Activated naive CD8-positive, alpha-beta T cell treated with anti-CD3 and anti-CD28 coated beads for 36 hours (primary cell): ENCODE data around the gene SPACA6. TPM values are rescaled to one million over a fixed set of nuclear protein-coding genes. Genes with fewer than 3 reads are reported as not detected.
"Not testable (repeated sequence)": the region's sequence is repeated elsewhere in the genome, so short reads cannot be mapped to it uniquely, and the experiment has no call there.

Experiments
- DNase-seq: peaks from one replicate; pipeline ENCODE4 v3.0.0; 2021
- H3K27ac Mint-ChIP-seq: one replicate; pipeline ENCODE4 v1.8.0; 2022; ENCODE audit warnings: mild to moderate bottlenecking, moderate library complexity, mixed read lengths
- H3K27me3 Mint-ChIP-seq: one replicate; pipeline ENCODE4 v1.8.0; 2022; ENCODE audit warnings: mild to moderate bottlenecking, mixed read lengths
- H3K36me3 Mint-ChIP-seq: one replicate; pipeline ENCODE4 v1.8.0; 2021; ENCODE audit warnings: mild to moderate bottlenecking, mixed read lengths
- H3K4me1 Mint-ChIP-seq: one replicate; pipeline ENCODE4 v1.8.0; 2021; ENCODE audit warnings: mixed read lengths
- H3K4me3 Mint-ChIP-seq: one replicate; pipeline ENCODE4 v1.8.0; 2022; ENCODE audit warnings: mild to moderate bottlenecking, moderate library complexity, mixed read lengths
- H3K9me3 Mint-ChIP-seq: one replicate; pipeline ENCODE4 v1.8.0; 2022; ENCODE audit warnings: mixed read lengths
- total RNA-seq, 2 experiments: library from RNA; stranded (reverse); gene quantifications; one replicate each; pipeline ENCODE4 v1.2.3, GENCODE V29; 2021

SPACA6 gene, protein sequence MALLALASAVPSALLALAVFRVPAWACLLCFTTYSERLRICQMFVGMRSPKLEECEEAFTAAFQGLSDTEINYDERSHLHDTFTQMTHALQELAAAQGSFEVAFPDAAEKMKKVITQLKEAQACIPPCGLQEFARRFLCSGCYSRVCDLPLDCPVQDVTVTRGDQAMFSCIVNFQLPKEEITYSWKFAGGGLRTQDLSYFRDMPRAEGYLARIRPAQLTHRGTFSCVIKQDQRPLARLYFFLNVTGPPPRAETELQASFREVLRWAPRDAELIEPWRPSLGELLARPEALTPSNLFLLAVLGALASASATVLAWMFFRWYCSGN
- 1 to 10 TPM; 2.0 to 2.1 TPM for total RNA-seq

- Mint-ChIP-seq H3K9me3 (no peaks in the 10 kb centered on the region), H3K4me1 (peaks cover 12% of the 10 kb centered on the region), H3K36me3 (no peaks in the 10 kb centered on the region), H3K4me3 (no peak within 1 kb of the TSS), H3K27ac (no peak within 1 kb of the TSS), H3K27me3 (peaks cover 6% of the 10 kb centered on the region)
- no peak for DNase-seq
These were observed at the start of gene SPACA6 for GRCh38 chr19:51693260-51693659. TSS of gene SPACA6 (plus strand) at chr19:51693330. CDS start at chr19:51693527, 197 bp downstream.

DNA sequence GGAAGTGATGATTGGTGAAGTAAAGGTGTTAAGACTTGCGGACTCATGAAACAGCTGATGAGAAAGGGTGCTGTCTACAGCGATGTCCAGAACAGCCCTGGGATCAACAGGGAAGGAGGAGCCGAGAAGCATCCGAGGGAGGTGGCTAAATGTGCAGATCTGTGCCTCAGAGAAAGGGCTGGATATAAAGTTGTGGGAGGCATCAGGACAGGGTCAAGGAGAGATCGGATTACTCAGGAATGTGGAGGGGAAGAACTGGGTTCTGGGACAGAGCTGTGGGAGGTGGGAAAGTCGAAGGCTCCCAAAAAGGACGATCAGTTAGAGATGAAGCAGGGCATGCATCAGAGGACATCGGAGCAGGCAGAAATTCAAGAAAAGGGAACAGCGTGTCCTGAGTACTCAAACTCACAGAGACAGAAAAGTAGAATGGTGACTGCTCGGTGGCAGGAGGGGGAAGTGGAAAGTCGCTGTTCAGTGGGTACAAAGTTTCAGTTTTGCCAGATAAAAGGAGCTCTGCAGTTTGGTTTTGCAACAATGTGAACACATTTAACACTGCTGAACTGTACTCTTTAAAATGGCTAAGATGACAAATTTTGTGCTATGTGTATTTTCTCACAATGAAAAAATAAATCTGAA lies 48.4 kb upstream of the SPACA6 start:
- no peak for DNase-seq
- Mint-ChIP-seq H3K4me3 (peak overlapping the region; percentile 9), H3K27me3 (peaks cover 59% of the 10 kb centered on the region), H3K36me3 (no peaks in the 10 kb centered on the region), H3K4me1 (no peaks in the 10 kb centered on the region), H3K9me3 (no peaks in the 10 kb centered on the region), H3K27ac (no peak overlapping the region)

GRCh38 chr19:51646730-51647129 lies 46.4 kb upstream of the SPACA6 start, which contains the start of gene SIGLEC14:
TSS of gene SIGLEC14 (minus strand) at chr19:51646825. CDS start at chr19:51646759, 66 bp downstream.
- not testable (repeated sequence) for H3K4me1 Mint-ChIP-seq, H3K4me3 Mint-ChIP-seq, H3K36me3 Mint-ChIP-seq, H3K27ac Mint-ChIP-seq, DNase-seq, H3K9me3 Mint-ChIP-seq
- H3K27me3 Mint-ChIP-seq, result peaks cover 62% of the 10 kb centered on the region

DNA sequence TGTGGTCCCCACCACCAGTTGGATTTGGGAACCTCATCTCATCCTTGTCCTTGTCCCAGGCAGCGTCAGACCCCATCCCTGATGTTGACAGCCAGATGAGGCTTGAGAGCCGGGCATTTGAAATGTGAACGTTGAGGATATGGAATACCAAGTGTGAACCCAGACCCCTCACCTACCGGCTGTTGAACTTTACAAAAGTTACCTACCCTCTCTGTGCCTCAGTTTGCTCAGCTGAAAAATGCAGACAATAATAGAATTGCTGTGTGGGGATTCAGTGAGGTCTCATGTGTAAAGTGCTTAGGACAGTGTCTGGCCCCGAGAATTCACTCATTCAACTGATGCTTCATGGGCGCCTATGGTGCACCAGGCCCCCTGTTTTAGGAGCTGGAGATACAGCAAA lies 45.8 kb upstream of the SPACA6 start:
- Mint-ChIP-seq H3K36me3 (no peaks in the 10 kb centered on the region), H3K4me3 (no peak overlapping the region), H3K27me3 (peaks cover 61% of the 10 kb centered on the region), H3K4me1 (no peaks in the 10 kb centered on the region), H3K9me3 (no peaks in the 10 kb centered on the region), H3K27ac (no peak overlapping the region)
- DNase-seq, result no peak

DNA sequence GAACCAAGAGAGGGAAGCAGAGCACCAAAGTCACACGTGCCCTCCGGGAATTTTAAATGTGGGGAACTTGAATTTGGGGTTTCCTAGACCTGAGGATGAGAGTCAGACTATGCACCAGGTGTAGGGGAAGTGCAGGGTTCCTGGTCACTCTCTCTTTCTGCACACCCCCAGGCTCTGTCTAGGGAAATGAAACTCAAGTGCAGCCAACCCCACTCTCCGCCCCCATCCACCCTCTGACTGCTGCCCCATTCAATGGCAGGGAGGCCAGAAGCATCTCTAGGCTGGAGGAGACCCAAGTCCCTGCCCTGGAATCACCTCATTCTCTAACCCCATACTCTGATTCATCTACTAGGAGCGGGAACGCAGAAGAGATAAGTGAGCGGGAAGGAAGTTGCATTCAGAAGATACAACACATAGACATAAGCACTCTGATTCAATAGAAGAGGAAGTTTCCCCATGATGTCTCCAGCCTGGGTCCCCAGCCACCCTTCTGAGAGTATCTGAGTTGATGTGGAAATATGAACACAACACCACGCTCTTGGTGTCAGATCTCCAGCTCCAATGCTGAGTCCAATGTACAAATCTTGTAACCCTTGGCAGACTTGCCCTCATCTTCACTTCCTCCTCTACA lies 41.8 kb upstream of the SPACA6 start:
- no peak for DNase-seq
- H3K27me3 Mint-ChIP-seq, result peaks cover 62% of the 10 kb centered on the region
- H3K36me3 Mint-ChIP-seq, result no peaks in the 10 kb centered on the region
- H3K9me3 Mint-ChIP-seq, result no peaks in the 10 kb centered on the region
- no peaks in the 10 kb centered on the region for H3K4me1 Mint-ChIP-seq
- H3K27ac Mint-ChIP-seq, result no peak overlapping the region
- no peak overlapping the region for H3K4me3 Mint-ChIP-seq

GRCh38 chr19:51652266-51652665 lies 40.9 kb upstream of the SPACA6 start:
- peaks cover 62% of the 10 kb centered on the region for H3K27me3 Mint-ChIP-seq
- DNase-seq, result no peak
- no peak overlapping the region for H3K27ac Mint-ChIP-seq
- H3K36me3 Mint-ChIP-seq, result no peaks in the 10 kb centered on the region
- no peak overlapping the region for H3K4me3 Mint-ChIP-seq
- peaks cover 5% of the 10 kb centered on the region for H3K4me1 Mint-ChIP-seq
- H3K9me3 Mint-ChIP-seq, result no peaks in the 10 kb centered on the region

DNA sequence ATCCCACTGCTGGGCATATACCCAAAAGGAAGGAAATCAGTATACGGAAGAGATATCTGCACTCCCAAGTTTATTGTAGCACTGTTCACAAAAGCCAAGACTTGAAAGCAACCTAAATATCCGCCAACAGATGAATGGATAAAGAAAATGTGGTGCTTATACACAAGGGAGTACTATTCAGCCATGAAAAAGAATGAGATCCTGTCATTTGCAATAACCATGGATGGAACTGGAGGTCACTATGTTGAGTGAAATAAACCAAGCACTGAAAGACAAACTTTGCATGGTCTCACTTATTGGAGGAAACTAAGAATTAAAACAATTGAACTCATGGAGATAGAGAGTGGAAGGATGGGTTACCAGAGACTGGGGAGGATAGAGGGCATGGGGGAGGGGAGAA lies 40.0 kb upstream of the SPACA6 start:
- no peaks in the 10 kb centered on the region for H3K36me3 Mint-ChIP-seq
- H3K27me3 Mint-ChIP-seq, result peaks cover 59% of the 10 kb centered on the region
- H3K4me1 Mint-ChIP-seq, result peaks cover 5% of the 10 kb centered on the region
- H3K4me3 Mint-ChIP-seq, result no peak overlapping the region
- no peak for DNase-seq
- H3K9me3 Mint-ChIP-seq, result no peaks in the 10 kb centered on the region
- no peak overlapping the region for H3K27ac Mint-ChIP-seq

GRCh38 chr19:51654783-51655182 lies 38.3 kb upstream of the SPACA6 start:
- peaks cover 48% of the 10 kb centered on the region for H3K27me3 Mint-ChIP-seq
- H3K4me1 Mint-ChIP-seq, result peaks cover 5% of the 10 kb centered on the region
- no peak overlapping the region for H3K27ac Mint-ChIP-seq
- H3K36me3 Mint-ChIP-seq, result no peaks in the 10 kb centered on the region
- H3K4me3 Mint-ChIP-seq, result no peak overlapping the region
- H3K9me3 Mint-ChIP-seq, result no peaks in the 10 kb centered on the region
- no peak for DNase-seq

- peaks cover 1% of the 10 kb centered on the region for H3K9me3 Mint-ChIP-seq
- H3K27ac Mint-ChIP-seq, result no peak overlapping the region
- peaks cover 33% of the 10 kb centered on the region for H3K27me3 Mint-ChIP-seq
- no peak overlapping the region for H3K4me3 Mint-ChIP-seq
- no peaks in the 10 kb centered on the region for H3K36me3 Mint-ChIP-seq
- peak; percentile 66 for DNase-seq
- peaks cover 5% of the 10 kb centered on the region for H3K4me1 Mint-ChIP-seq
These were observed 32.0 kb upstream of the SPACA6 start for GRCh38 chr19:51660975-51661600.

- no peak for DNase-seq
- no peaks in the 10 kb centered on the region for H3K36me3 Mint-ChIP-seq
- H3K4me1 Mint-ChIP-seq, result no peaks in the 10 kb centered on the region
- H3K9me3 Mint-ChIP-seq, result peaks cover 1% of the 10 kb centered on the region
- no peak overlapping the region for H3K27ac Mint-ChIP-seq
- H3K4me3 Mint-ChIP-seq, result no peak overlapping the region
- peaks cover 42% of the 10 kb centered on the region for H3K27me3 Mint-ChIP-seq
These were observed 29.5 kb upstream of the SPACA6 start for GRCh38 chr19:51663650-51664049.

GRCh38 chr19:51664131-51664530 lies 29.0 kb upstream of the SPACA6 start:
- Mint-ChIP-seq H3K27ac (no peak overlapping the region), H3K4me3 (no peak overlapping the region), H3K9me3 (peaks cover 1% of the 10 kb centered on the region), H3K27me3 (peaks cover 44% of the 10 kb centered on the region), H3K4me1 (peaks cover 1% of the 10 kb centered on the region), H3K36me3 (no peaks in the 10 kb centered on the region)
- DNase-seq, result no peak

DNA sequence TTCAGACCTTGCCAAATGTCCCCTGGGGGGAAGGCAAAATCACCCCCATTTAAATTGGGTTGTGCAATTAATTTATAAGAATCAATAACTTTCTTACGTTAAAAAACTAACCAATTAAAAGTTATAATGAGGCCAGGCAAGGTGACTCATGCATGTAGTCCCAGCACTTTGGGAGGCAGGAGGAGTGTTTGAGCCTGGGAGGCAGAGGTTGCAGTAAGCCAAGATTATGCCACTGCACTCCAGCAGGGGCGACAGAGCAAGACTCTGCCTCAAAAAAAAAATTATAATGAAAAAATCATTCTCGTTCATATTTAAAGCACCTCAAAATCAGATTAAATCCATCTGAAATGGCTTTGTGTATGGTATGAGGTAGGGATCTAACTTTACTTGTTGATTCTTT lies 28.1 kb upstream of the SPACA6 start:
- peaks cover 44% of the 10 kb centered on the region for H3K27me3 Mint-ChIP-seq
- no peak for DNase-seq
- H3K4me1 Mint-ChIP-seq, result peaks cover 7% of the 10 kb centered on the region
- H3K36me3 Mint-ChIP-seq, result no peaks in the 10 kb centered on the region
- H3K27ac Mint-ChIP-seq, result no peak overlapping the region
- no peak overlapping the region for H3K4me3 Mint-ChIP-seq
- peaks cover 2% of the 10 kb centered on the region for H3K9me3 Mint-ChIP-seq

- Mint-ChIP-seq H3K27ac (no peak overlapping the region), H3K27me3 (peaks cover 29% of the 10 kb centered on the region)
These were observed 24.9 kb upstream of the SPACA6 start for GRCh38 chr19:51668216-51668615.

GRCh38 chr19:51675911-51676565 lies 17.1 kb upstream of the SPACA6 start:
- H3K36me3 Mint-ChIP-seq, H3K4me1 Mint-ChIP-seq, H3K9me3 Mint-ChIP-seq, DNase-seq, H3K4me3 Mint-ChIP-seq, H3K27ac Mint-ChIP-seq, H3K27me3 Mint-ChIP-seq: not testable (repeated sequence)

More at GRCh38 chr19:51668216-51668615, 24.9 kb upstream of the SPACA6 start:
- Mint-ChIP-seq H3K4me3 (no peak overlapping the region), H3K4me1 (peaks cover 7% of the 10 kb centered on the region), H3K9me3 (peaks cover 3% of the 10 kb centered on the region), H3K36me3 (no peaks in the 10 kb centered on the region)
- DNase-seq, result no peak
